Endothelial cell of umbilical vein (primary cell): ENCODE measurements around the gene MAP3K21. TPM values are rescaled to one million over a fixed set of nuclear protein-coding genes. Genes with fewer than 3 reads are reported as not detected.

ENCODE experiments used
- BruUV-seq: library from RNA; stranded (reverse); fragments of 400-500 nt; replicated peaks from 2 replicates; lab custom pipeline; 2021; lab: Mats Ljungman, UMichigan
- CTCF ChIA-PET: fragments of 300-600, 350-600 bp; sonication (Branson Sonifier 250); formaldehyde crosslinking; loops from one replicate; lab custom pipeline; 2021; ENCODE audit warnings: antibody characterized with exemption, inconsistent platforms; lab: Charles Lee
- POLR2A ChIA-PET: fragments of 300-600, 350-600 bp; sonication (Branson Sonifier 250); formaldehyde crosslinking; loops from one replicate; lab custom pipeline; 2021; ENCODE audit warnings: antibody characterized with exemption, inconsistent platforms; lab: Charles Lee
- DNase-seq: peaks from one replicate; pipeline ENCODE4 v3.0.0-alpha.2; 2011; ENCODE audit warnings: low read depth, low spot score
- FAIRE-seq: peaks from 2 replicates; lab custom pipeline; 2011; peaks lifted over from hg19 to GRCh38; lab: Jason Lieb, UNC
- H2AFZ ChIP-seq: 2 replicates; pipeline ENCODE4 v1.6.0; 2012; ENCODE audit warnings: low read depth, low read length, control low read depth, inconsistent platforms
- H3K27ac ChIP-seq: 2 replicates; pipeline ENCODE4 v1.5.1; 2011; ENCODE audit warnings: low read depth, mild to moderate bottlenecking, control low read depth, low read length, moderate library complexity; ENCODE audit not compliant: insufficient read depth
- H3K27me3 ChIP-seq, 2 experiments: 2 replicates each; pipeline versions ENCODE4 v1.6.0 to v1.6.1; 2011; ENCODE audit warnings: low read length in 2 of 2, mixed read lengths in 1 of 2; ENCODE audit not compliant: control insufficient read depth in 2 of 2, insufficient read depth in 2 of 2
- H3K36me3 ChIP-seq, 2 experiments: 2 replicates in 1 of 2; 3 replicates in 1 of 2; pipeline ENCODE4 v1.5.1; 2011; ENCODE audit warnings: low read length in 2 of 2, mild to moderate bottlenecking in 1 of 2, moderate library complexity in 1 of 2; ENCODE audit not compliant: control insufficient read depth in 2 of 2, insufficient read depth in 2 of 2; ENCODE audit errors: extremely low read depth in 1 of 2
- H3K4me1 ChIP-seq: 3 replicates; pipeline ENCODE4 v1.5.1; 2011; ENCODE audit warnings: mild to moderate bottlenecking, low read length; ENCODE audit not compliant: control insufficient read depth, insufficient read depth; ENCODE audit errors: extremely low read depth
- H3K4me2 ChIP-seq: 2 replicates; pipeline ENCODE4 v1.6.1; 2011; ENCODE audit warnings: low read length, control low read depth, mixed read lengths; ENCODE audit not compliant: insufficient read depth
- H3K4me3 ChIP-seq, 3 experiments: fragments of 200-600 bp in 1 of 3; sonication (generic), shearing (Covaris generic) in 1 of 3; replicated peaks in 1 of 3; 2 replicates each; pipeline ENCODE4 v1.5.1; 2011 to 2016; ENCODE audit warnings: control low read depth in 3 of 3, low read length in 3 of 3, mild to moderate bottlenecking in 2 of 3, inconsistent platforms in 1 of 3, low read depth in 1 of 3, moderate library complexity in 1 of 3; ENCODE audit not compliant: insufficient read depth in 1 of 3
- H3K79me2 ChIP-seq: 2 replicates; pipeline ENCODE4 v1.6.0; 2012; ENCODE audit warnings: low read length, inconsistent platforms; ENCODE audit not compliant: control insufficient read depth, insufficient read depth
- H3K9ac ChIP-seq: replicated peaks from 2 replicates; pipeline ENCODE3; 2011; ENCODE audit warnings: low read length, control low read depth; ENCODE audit not compliant: insufficient read depth; ENCODE audit errors: extremely low read depth
- H3K9me1 ChIP-seq: replicated peaks from 3 replicates; pipeline ENCODE4 v1.6.0; 2011; ENCODE audit warnings: mild to moderate bottlenecking, low read length; ENCODE audit not compliant: control insufficient read depth, insufficient read depth; ENCODE audit errors: extremely low read depth
- H3K9me3 ChIP-seq: replicated peaks from 2 replicates; pipeline ENCODE4 v1.5.1; 2012; ENCODE audit warnings: low read length, inconsistent platforms; ENCODE audit not compliant: control insufficient read depth, insufficient read depth
- H4K20me1 ChIP-seq: replicated peaks from 2 replicates; pipeline ENCODE3; 2011; ENCODE audit warnings: mild to moderate bottlenecking, low read length; ENCODE audit not compliant: control insufficient read depth, insufficient read depth; ENCODE audit errors: extremely low read depth
- CTCF ChIP-seq, 2 donors: IDR thresholded peaks; 1 replicate in 1 of 2; 2 replicates in 1 of 2; pipeline ENCODE4 v1.5.1; 2011; ENCODE audit warnings: low read length in 2 of 2, mild to moderate bottlenecking in 2 of 2, moderate library complexity in 2 of 2, control low read depth in 1 of 2, inconsistent platforms in 1 of 2, low read depth in 1 of 2; ENCODE audit not compliant: insufficient read depth in 1 of 2; ENCODE audit errors: extremely low read depth in 1 of 2
- EZH2 ChIP-seq: IDR thresholded peaks from 2 replicates; pipeline ENCODE4 v1.6.1; 2012; ENCODE audit warnings: borderline replicate concordance, low read depth, mild to moderate bottlenecking, moderate library complexity, low read length, inconsistent platforms; ENCODE audit not compliant: severe bottlenecking
- FOS ChIP-seq: IDR thresholded peaks from 2 replicates; pipeline ENCODE4 v1.6.1; 2011; ENCODE audit warnings: mild to moderate bottlenecking, low read length, moderate library complexity, borderline replicate concordance; ENCODE audit not compliant: insufficient read depth
- GATA2 ChIP-seq: IDR thresholded peaks from 2 replicates; pipeline ENCODE4 v1.7.0; 2011; ENCODE audit warnings: low read depth, mild to moderate bottlenecking, moderate library complexity, mixed read lengths, low read length; ENCODE audit not compliant: insufficient read length, insufficient read depth
- JUN ChIP-seq: IDR thresholded peaks from 2 replicates; pipeline ENCODE4 v1.6.1; 2011; ENCODE audit warnings: borderline replicate concordance, low read depth; ENCODE audit not compliant: insufficient read length, insufficient read depth
- MAX ChIP-seq: IDR thresholded peaks from 2 replicates; pipeline ENCODE4 v1.6.1; 2011; ENCODE audit not compliant: insufficient read depth, insufficient read length
- MYC ChIP-seq: IDR thresholded peaks from one replicate; pipeline ENCODE4 v1.6.1; 2011; ENCODE audit warnings: mild to moderate bottlenecking, low read depth, low read length
- POLR2A ChIP-seq: IDR thresholded peaks from 2 replicates; pipeline ENCODE4 v1.6.1; 2012; ENCODE audit warnings: low read depth, mild to moderate bottlenecking, control low read depth, low read length
- POLR2AphosphoS5 ChIP-seq: IDR thresholded peaks from 2 replicates; pipeline ENCODE4 v1.6.1; 2012; ENCODE audit warnings: low read depth, mild to moderate bottlenecking, control low read depth, low read length, moderate library complexity; ENCODE audit not compliant: insufficient read depth
- dilution Hi-C: fragments of 300-500 bp; cut with MboI; formaldehyde crosslinking; loops from one replicate; pipeline ENCODE4 v1.15.0; 2019; ENCODE audit warnings: low sequenced_read_pairs; ENCODE audit not compliant: extremely low pct_ligation_motif_present
- intact Hi-C: fragments of 100-400 bp; cut with micrococcal nuclease; formaldehyde crosslinking; loops from one replicate; pipeline ENCODE4 v1.10.0; 2022
- polyA plus RNA-seq, 4 experiments: library from polyadenylated mRNA; depleted of rRNA in 3 of 4; stranded (reverse) in 3 of 4; unstranded in 1 of 4; fragments of >200 nt; gene quantifications; 2 replicates each; pipeline versions ENCODE4 v1.2.1 to v1.2.3, GENCODE V29; 2011 to 2012; ENCODE audit warnings: missing spikeins in 1 of 4
- total RNA-seq: library from RNA; stranded (reverse); gene quantifications from 2 replicates; pipeline ENCODE4 v1.2.3, GENCODE V29; 2021

MAP3K21 gene
- total and polyA plus RNA-seq, 2 donors (not counting 3 experiments of a cell fraction or from before 2014, with no cell fraction given) = 0.65 to 0.95 TPM

- no peaks in the 10 kb centered on the region for H3K79me2 ChIP-seq
- no TSS peak for BruUV-seq
- intact Hi-C loops = no loop called here
- POLR2A ChIA-PET = no interaction called here
- no peaks in the 10 kb centered on the region for H3K9me3 ChIP-seq
- H3K27me3 ChIP-seq = no peaks in the 10 kb centered on the region
- no peak for TF ChIP-seq FOS
- no peak for TF ChIP-seq GATA2
- no peak for TF ChIP-seq MYC
- TF ChIP-seq MAX = no peak
- TF ChIP-seq EZH2 = no peak
- no peak for TF ChIP-seq POLR2AphosphoS5
- TF ChIP-seq JUN = no peak
- TF ChIP-seq CTCF (IDR thresholded peaks at IDR 0.05; ENCODE audit: extremely low read depth in 1 of 2, insufficient read depth in 1 of 2, low read depth in 1 of 2, low read length in 2 of 2) = no peak
- no peak for TF ChIP-seq POLR2A
- no peaks in the 10 kb centered on the region for H3K4me1 ChIP-seq
- no peaks in the 10 kb centered on the region for H4K20me1 ChIP-seq
- H3K27ac ChIP-seq = no peak overlapping the region
- H3K4me2 ChIP-seq = no peak overlapping the region
- FAIRE-seq = no peak
- CTCF ChIA-PET = no interaction called here
- dilution Hi-C loops = no loop called here
- no peak overlapping the region for H3K9ac ChIP-seq
- no peak for DNase-seq
- H3K4me3 ChIP-seq = no peak overlapping the region
- no peaks in the 10 kb centered on the region for H3K9me1 ChIP-seq
- no peaks in the 10 kb centered on the region for H3K36me3 ChIP-seq
- H2AFZ ChIP-seq = no peak overlapping the region
Measured at GRCh38 chr1:233433436-233434210, 106.1 kb downstream of the MAP3K21 start.

Other genes with a start within 250 kb of the MAP3K21 start
- gene PCNX2, start 32.0 kb upstream of the MAP3K21 start, total RNA-seq = 6.6 and 7.6 TPM in 2 replicates
- 7.6 and 11.0 TPM in 2 replicates for gene PCNX2, start 32.0 kb upstream of the MAP3K21 start, polyA plus RNA-seq